NCI-H1417 treated with DMSO at 0.1 percent for 48 hours (cell line): ENCODE measurements around the gene DMPK.
"Not testable (repeated sequence)": the region's sequence is repeated elsewhere in the genome, so short reads cannot be mapped to it uniquely, and the experiment has no call there.

Experiments used
- DNase-seq: peaks from one replicate; lab custom pipeline; 2025; lab: John Stamatoyannopoulos, UW

The DMPK gene

GRCh38 chr19:45745606-45746005 is 36.7 kb downstream of the DMPK start:
- DNase-seq: no peak

- DNase-seq: no peak
These were observed 39.3 kb downstream of the DMPK start for GRCh38 chr19:45742969-45743368.

GRCh38 chr19:45739498-45740439 is 42.5 kb downstream of the DMPK start:
- DNase-seq: no peak

DNA sequence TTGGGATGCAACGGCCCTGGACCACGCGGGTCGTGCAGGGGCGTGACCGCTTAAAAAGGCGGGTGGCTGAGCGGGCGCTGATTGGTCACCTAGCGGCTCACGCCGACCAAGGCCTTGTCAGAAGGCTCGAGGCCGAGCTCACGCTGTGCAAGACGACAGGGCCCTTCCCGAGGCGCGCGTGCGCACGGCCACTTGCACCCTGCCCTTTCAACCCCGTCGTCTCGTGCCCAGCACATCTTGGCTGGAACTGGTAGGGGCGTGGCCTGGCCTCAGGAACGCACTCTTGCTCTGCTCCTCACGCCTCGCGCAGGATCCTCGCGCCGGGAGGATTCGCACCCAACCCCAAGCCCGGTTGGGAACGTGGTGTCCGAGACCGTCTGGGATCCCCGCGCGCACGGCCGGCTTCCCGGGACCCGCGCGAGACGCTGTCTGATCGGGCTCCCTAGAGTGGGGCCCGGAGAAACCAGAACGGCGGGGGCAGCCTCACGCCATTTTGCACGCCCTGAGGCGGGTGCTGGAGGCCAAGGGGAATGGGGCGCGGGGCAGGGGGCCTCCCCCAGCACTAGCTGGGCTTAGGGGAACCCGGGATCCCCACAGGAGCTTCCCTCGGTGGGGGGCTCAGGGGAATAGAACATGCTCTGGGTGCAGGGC is 49.0 kb downstream of the DMPK start, which contains the start of gene MEIOSIN:
TSS of gene MEIOSIN (plus strand) at position 280 of the 651 bp plus-strand sequence. CDS start 1,938 bp downstream, outside the sequence.
- DNase-seq: no peak

DNA sequence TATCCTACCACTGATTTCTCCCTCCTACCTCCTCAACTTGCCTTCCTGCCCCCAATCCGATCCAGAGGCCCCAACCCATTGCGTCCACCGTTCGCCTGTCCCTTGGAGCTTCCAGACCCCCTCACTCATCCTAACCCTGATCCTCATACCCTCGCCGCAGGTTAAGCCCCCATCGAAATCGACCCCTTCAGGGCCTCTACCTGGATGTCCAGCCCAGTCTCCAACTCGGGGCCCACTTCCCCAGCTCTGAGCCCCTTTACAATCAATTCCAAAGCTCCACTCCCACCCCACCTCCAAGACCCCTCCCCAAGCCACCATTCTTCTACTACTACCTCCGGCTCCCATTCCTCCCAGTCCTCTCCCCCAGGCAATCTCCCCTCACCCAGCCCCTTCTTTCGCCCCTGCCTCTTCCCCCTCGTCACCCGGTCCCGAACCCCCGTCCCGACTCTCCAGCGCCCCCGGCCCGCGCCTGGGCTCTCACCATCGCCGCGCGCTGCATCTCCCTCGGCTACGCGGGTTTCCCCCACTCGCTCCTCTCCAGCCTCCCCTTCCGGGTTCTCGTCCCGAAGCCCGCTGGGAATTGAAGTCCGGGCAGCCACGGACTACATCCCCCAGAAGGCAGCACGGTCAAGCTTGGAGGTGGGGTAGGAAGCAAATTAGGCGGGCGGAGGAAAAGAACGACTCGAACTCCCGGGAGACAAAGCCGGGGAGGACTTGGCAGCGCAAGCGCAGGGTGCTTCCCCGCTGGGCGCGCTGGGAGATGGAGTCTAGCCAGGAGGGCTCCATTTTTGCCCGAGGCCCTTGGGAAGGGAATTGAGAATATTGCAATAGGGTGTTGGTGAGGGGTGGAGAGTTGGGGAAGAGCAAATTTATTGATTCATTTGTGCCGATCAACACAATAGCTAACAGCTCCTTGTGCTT is 51.7 kb downstream of the DMPK start, which contains the start of gene FBXO46:
TSS of gene FBXO46 (minus strand) at position 529 of the 921 bp plus-strand sequence. CDS start 17,401 bp downstream, outside the sequence.
- peak; percentile 93 for DNase-seq

DNA sequence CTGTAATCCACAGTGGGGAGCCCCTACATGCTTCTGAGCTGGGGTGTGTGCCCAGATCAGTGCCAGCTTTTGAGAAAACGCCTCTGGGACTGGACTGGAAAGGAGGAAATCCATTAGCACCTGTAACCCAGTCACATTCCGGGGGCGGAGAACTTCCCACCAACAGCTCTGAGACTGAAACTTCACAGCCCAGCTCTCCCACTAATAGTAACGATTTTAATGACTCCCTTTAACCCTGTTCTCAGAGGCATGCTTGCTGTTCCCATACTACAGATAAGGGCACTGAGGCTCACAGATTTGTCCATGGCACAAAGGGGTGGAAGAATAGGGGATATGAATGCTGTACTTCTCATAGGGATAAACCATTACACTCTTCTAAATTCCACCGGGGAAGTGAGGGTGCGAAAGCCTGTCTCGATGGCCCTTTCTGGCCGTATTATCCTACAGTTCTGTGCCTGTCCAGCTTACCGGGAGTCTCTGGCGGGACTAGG is 52.4 kb downstream of the DMPK start:
- DNase-seq: no peak

DNA sequence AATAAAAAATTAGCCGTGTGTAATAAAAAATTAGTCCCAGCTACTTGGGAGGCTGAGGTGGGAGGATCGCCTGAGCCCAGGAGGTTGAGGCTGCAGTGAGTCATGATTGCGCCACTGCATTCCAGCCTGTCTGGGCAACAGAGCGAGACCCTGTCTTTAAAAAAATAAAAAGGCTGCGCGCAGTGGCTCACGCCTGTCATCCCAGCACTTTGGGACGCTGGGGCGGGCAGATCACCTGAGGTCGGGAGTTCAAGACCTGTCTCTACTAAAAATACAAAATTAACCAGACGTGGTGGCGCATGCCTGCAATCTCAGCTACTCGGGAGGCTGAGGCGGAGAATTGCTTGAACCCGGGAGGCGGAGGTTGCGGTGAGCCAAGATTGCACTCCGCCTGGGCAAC is 53.6 kb downstream of the DMPK start:
- DNase-seq: not testable (repeated sequence)

DNA sequence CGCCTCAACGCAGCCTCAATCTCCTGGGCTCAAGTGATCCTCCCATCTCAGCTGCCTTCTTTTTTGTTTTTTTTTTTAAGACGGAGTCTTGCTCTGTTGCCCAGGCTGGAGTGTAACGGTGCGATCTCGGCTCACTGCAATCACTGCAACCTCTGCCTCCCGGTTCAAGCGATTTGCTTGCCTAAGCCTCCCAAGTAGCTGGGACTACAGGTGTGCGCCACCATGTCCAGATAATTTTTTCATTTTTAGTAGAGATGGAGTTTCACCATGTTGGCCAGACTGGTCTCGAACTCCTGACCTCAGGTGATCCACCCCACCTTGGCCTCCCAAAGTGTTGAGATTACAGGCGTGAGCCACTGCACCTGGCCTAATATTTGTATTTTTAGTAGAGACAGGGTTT is 62.2 kb downstream of the DMPK start:
- not testable (repeated sequence) for DNase-seq
